Thyroid gland (tissue), 4 donors: ENCODE measurements around the gene MED16.

Source experiments
- CTCF ChIP-seq, 6 experiments: fragments of 200-600 bp in 3 of 6; fragments of 450-650 bp in 3 of 6; sonication (generic) in 3 of 6; IDR thresholded peaks; one replicate each; pipeline ENCODE4 v1.5.1; 2016 to 2019; ENCODE audit warnings: antibody characterized with exemption in 6 of 6, mild to moderate bottlenecking in 2 of 6, inconsistent platforms in 1 of 6, moderate library complexity in 1 of 6
- POLR2A ChIP-seq, 2 donors: fragments of 450-650 bp; IDR thresholded peaks; one replicate each; pipeline ENCODE4 v1.6.1; 2017; ENCODE audit warnings: antibody characterized with exemption in 2 of 2, mild to moderate bottlenecking in 2 of 2, moderate library complexity in 1 of 2

GRCh38 chr19:829129-829758, 63.7 kb downstream of the MED16 start:
- TF ChIP-seq CTCF (IDR thresholded peaks at IDR 0.05): no peak
- TF ChIP-seq POLR2A (IDR thresholded peaks at IDR 0.05): no peak
